ENCODE measurements around the gene PRKCA.

Gene PRKCA

GRCh38 chr17:66430846-66431795 lies 128.7 kb downstream of the PRKCA start:
- H3K27me3 ChIP-seq (ENCODE audit: insufficient read depth, poor library complexity, severe bottlenecking), result no peaks in the 10 kb centered on the region
- TF ChIP-seq POLR2AphosphoS5 (IDR thresholded peaks at IDR 0.05; ENCODE audit: low read depth), result no peak
- no peak for TF ChIP-seq GABPA (IDR thresholded peaks at IDR 0.05; ENCODE audit: low read depth)
- TF ChIP-seq SPI1 (IDR thresholded peaks at IDR 0.05; ENCODE audit: borderline replicate concordance, low read depth), result no peak
- TF ChIP-seq REST (IDR thresholded peaks at IDR 0.05; ENCODE audit: insufficient replicate concordance, low read depth), result no peak
- no peak for TF ChIP-seq CTCF (IDR thresholded peaks at IDR 0.05; ENCODE audit: insufficient read depth, low read length)
- DNase-seq (ENCODE audit: low read depth in 1 of 2, low spot score in 1 of 2), result peak; percentile 61 to 82
- H3K27ac ChIP-seq (replicated peaks), result 0 out of 2 replicates have a peak overlapping the region, but pooled peaks have one; percentile 22
- no peak overlapping the region for H3K4me3 ChIP-seq (replicated peaks; ENCODE audit: insufficient read depth, low read length)

GRCh38 chr17:66431910-66432309 lies 129.5 kb downstream of the PRKCA start:
- DNase-seq (ENCODE audit: low read depth in 1 of 2, low spot score in 1 of 2), result peak in 1 of 2 experiments; percentile 34
- Histone ChIP-seq H3K27me3 (ENCODE audit: insufficient read depth, poor library complexity, severe bottlenecking) (no peaks in the 10 kb centered on the region), H3K4me3 (replicated peaks; ENCODE audit: insufficient read depth, low read length) (no peak overlapping the region), H3K27ac (replicated peaks) (peak overlapping the region; percentile 11; the same call in 1 of the 2 replicates)
- no peak for TF ChIP-seq CTCF (IDR thresholded peaks at IDR 0.05; ENCODE audit: insufficient read depth, low read length)
- no peak for TF ChIP-seq SPI1 (IDR thresholded peaks at IDR 0.05; ENCODE audit: borderline replicate concordance, low read depth)
- no peak for TF ChIP-seq REST (IDR thresholded peaks at IDR 0.05; ENCODE audit: insufficient replicate concordance, low read depth)
- no peak for TF ChIP-seq GABPA (IDR thresholded peaks at IDR 0.05; ENCODE audit: low read depth)
- no peak for TF ChIP-seq POLR2AphosphoS5 (IDR thresholded peaks at IDR 0.05; ENCODE audit: low read depth)

GRCh38 chr17:66432411-66432957 lies 130.1 kb downstream of the PRKCA start:
- TF ChIP-seq SPI1 (IDR thresholded peaks at IDR 0.05; ENCODE audit: borderline replicate concordance, low read depth) (no peak), GABPA (IDR thresholded peaks at IDR 0.05; ENCODE audit: low read depth) (no peak)
- peak overlapping the region; percentile 11; the same call in 1 of the 2 replicates for H3K27ac ChIP-seq (replicated peaks)

GRCh38 chr17:66432996-66433551 lies 130.7 kb downstream of the PRKCA start:
- Histone ChIP-seq H3K27me3 (ENCODE audit: insufficient read depth, poor library complexity, severe bottlenecking) (no peaks in the 10 kb centered on the region), H3K27ac (replicated peaks) (no peak overlapping the region), H3K4me3 (replicated peaks; ENCODE audit: insufficient read depth, low read length) (no peak overlapping the region)
- peak in 1 of 2 experiments; percentile 45 for DNase-seq (ENCODE audit: low read depth in 1 of 2, low spot score in 1 of 2)
- TF ChIP-seq SPI1 (IDR thresholded peaks at IDR 0.05; ENCODE audit: borderline replicate concordance, low read depth) (peak; percentile 93), CTCF (IDR thresholded peaks at IDR 0.05; ENCODE audit: insufficient read depth, low read length) (no peak), REST (IDR thresholded peaks at IDR 0.05; ENCODE audit: insufficient replicate concordance, low read depth) (peak; percentile 72)

More at GRCh38 chr17:66432411-66432957, 130.1 kb downstream of the PRKCA start:
- no peaks in the 10 kb centered on the region for H3K27me3 ChIP-seq (ENCODE audit: insufficient read depth, poor library complexity, severe bottlenecking)
- H3K4me3 ChIP-seq (replicated peaks; ENCODE audit: insufficient read depth, low read length), result no peak overlapping the region
- DNase-seq (ENCODE audit: low read depth in 1 of 2, low spot score in 1 of 2), result no peak

Measured in HL-60 (cell line).